Measurements from ENCODE around the gene ARMC9.

- TF ChIP-seq POLR2A (IDR thresholded peaks at IDR 0.05) (no peak), CTCF (IDR thresholded peaks at IDR 0.05) (no peak)
These were observed 40.3 kb downstream of the ARMC9 start for GRCh38 chr2:231238689-231239088.

Measured in lower leg skin (tissue), 3 donors.